ENCODE measurements around the gene FYB1. TPM values are rescaled to one million over a fixed set of nuclear protein-coding genes. Genes with fewer than 3 reads are reported as not detected.

FYB1 gene
- total RNA-seq, 1 experiment from 2014 or later: not detected

DNA sequence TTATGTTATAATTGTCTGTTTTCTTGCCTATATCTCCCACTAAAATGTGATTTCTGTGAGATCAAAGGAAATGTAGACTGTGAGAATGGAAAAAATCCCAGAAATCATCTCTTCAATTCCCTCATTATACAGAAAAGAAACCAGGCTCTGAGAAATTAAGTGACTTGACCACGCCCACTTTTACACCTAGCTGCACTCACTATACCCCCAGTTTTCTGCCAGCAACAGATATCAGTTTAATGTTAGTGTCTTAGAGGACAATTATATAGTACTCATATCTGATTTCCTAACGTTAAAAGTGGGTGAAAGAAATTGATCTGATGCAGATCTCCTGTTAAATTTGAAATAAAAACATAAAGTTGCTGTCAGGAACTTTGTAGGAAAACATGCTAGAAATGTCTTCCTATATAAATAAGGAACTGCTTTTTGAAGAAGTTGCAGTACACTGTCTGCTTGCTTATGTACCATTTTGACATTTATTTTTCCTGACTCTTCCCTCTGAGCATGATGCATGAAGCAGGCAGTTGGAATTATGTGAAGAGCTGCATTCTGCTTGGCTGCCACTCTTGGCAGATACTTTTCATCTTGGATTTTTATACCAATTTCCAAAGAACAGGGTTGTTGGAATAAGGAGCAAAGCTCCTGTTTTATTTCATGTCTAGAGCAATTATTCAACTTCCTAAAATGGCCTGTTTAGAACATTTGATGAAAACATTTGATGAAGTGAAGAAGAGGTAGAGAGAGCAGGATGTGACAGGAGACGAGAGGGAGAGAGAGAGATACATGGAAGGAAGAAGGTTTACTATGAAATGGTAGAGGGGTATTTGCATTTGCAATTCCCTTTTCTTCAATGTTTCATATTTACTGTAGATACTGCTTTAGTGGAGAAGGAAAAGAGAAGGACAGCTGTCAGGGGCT lies 87.9 kb downstream of the FYB1 start:
- Histone ChIP-seq H3K18ac (ENCODE audit: insufficient read length, low read depth, low read length) (no peak overlapping the region), H3K9ac (ENCODE audit: extremely low read depth, insufficient read length, low read length) (no peak overlapping the region), H2BK5ac (ENCODE audit: insufficient read length, low read length) (no peak overlapping the region), H3K79me1 (ENCODE audit: insufficient read depth, low read depth, low read length, poor library complexity, severe bottlenecking) (no peaks in the 10 kb centered on the region), H2BK15ac (ENCODE audit: low read depth, low read length) (no peak overlapping the region), H2BK120ac (ENCODE audit: low read depth, low read length, poor library complexity, severe bottlenecking) (no peak overlapping the region), H3K27me3 (ENCODE audit: insufficient read depth, low read length) (no peaks in the 10 kb centered on the region), H2AK5ac (ENCODE audit: insufficient read length, low read length) (no peak overlapping the region), H3T11ph (ENCODE audit: low read length) (no peak overlapping the region), H3K56ac (ENCODE audit: insufficient read length, low read depth, low read length) (no peak overlapping the region), H2BK12ac (ENCODE audit: insufficient read length, low read depth, low read length) (no peak overlapping the region), H4K5ac (ENCODE audit: insufficient read length, low read depth, low read length) (no peak overlapping the region), H4K8ac (replicated peaks; ENCODE audit: insufficient read length, low read depth, low read length) (no peak overlapping the region), H3K14ac (ENCODE audit: insufficient read depth, low read length) (no peak overlapping the region), H2AFZ (ENCODE audit: low read length) (no peak overlapping the region), H3K4ac (ENCODE audit: low read depth, low read length) (no peak overlapping the region), H3K79me2 (ENCODE audit: insufficient read depth, low read length) (no peaks in the 10 kb centered on the region), H3K4me2 (ENCODE audit: insufficient read depth, insufficient read length, low read length) (no peak overlapping the region), H2BK20ac (ENCODE audit: low read depth, low read length, poor library complexity, severe bottlenecking) (no peak overlapping the region), H3K23me2 (ENCODE audit: insufficient read length, low read depth, low read length, poor library complexity, severe bottlenecking) (no peaks in the 10 kb centered on the region), H3K27ac (ENCODE audit: insufficient read length, low read depth, low read length) (no peak overlapping the region), H4K20me1 (ENCODE audit: control insufficient read depth, insufficient read depth, insufficient read length) (no peaks in the 10 kb centered on the region), H4K91ac (ENCODE audit: insufficient read length, low read depth, low read length) (no peak overlapping the region), H3K4me1 (ENCODE audit: insufficient read depth, low read length) (no peaks in the 10 kb centered on the region), H3K9me3 (ENCODE audit: control insufficient read depth, low read depth, low read length) (no peaks in the 10 kb centered on the region), H3K23ac (ENCODE audit: insufficient read length, low read depth, low read length) (no peak overlapping the region)
- Mint-ChIP-seq H3K4me3 (no peak overlapping the region), H3K36me3 (ENCODE audit: insufficient read depth in 1 of 3, low read depth in 3 of 3) (no peaks in the 10 kb centered on the region), H3K27me3 (ENCODE audit: low read depth) (no peaks in the 10 kb centered on the region; the same call in 1 of the 2 replicates), H3K9me3 (no peaks in the 10 kb centered on the region), H3K4me1 (peaks cover 2 to 6% of the 10 kb centered on the region in 2 experiments), H3K27ac (no peak overlapping the region)
- TF ChIP-seq, protein P1, sequence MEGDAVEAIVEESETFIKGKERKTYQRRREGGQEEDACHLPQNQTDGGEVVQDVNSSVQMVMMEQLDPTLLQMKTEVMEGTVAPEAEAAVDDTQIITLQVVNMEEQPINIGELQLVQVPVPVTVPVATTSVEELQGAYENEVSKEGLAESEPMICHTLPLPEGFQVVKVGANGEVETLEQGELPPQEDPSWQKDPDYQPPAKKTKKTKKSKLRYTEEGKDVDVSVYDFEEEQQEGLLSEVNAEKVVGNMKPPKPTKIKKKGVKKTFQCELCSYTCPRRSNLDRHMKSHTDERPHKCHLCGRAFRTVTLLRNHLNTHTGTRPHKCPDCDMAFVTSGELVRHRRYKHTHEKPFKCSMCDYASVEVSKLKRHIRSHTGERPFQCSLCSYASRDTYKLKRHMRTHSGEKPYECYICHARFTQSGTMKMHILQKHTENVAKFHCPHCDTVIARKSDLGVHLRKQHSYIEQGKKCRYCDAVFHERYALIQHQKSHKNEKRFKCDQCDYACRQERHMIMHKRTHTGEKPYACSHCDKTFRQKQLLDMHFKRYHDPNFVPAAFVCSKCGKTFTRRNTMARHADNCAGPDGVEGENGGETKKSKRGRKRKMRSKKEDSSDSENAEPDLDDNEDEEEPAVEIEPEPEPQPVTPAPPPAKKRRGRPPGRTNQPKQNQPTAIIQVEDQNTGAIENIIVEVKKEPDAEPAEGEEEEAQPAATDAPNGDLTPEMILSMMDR (conservative IDR thresholded peaks at IDR 0.05): no peak
- DNase-seq: no peak
- no CpG with 5 or more reads among the region's 3 CpGs for WGBS (ENCODE audit: extremely low coverage, insufficient read length, low lambda C conversion rate)

All from H9 (cell line).